ENCODE measurements around the gene PHLDA2.
A peak's percentile ranks its signal among the peaks of the same experiment; 100 is the strongest.

PHLDA2 gene

DNA sequence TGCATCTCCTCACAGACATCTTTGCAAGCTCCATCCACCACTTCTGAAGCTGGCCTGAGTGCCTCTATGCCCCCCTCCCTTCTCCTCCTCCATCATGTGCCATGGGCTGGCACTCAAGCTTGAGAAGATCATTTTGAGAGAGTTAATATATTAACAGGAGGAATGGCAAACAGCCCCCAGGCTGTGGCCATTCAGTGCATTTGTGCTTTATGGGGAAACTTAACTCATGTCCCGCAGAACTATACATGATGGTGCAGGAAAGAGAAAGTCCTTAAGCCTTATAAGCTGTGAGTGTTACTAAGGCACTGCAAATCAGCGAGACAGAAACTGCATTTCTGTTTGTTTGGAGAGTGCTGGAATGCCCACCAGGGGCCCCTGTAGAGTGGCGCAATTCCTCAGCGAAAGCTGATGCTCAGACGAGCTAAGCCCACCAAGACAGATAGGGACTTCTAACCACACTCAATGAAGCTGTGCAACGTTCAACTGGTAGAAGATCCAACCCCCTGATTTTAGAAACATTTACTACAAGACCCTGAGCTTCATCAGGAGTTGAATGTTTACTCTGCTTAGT, 26.8 kb upstream of the PHLDA2 start:
- H3K9ac ChIP-seq (ENCODE audit: low read length) = no peak overlapping the region
- H2AK5ac ChIP-seq (ENCODE audit: low read length, severe bottlenecking) = no peak overlapping the region
- H4K8ac ChIP-seq (ENCODE audit: low read length) = no peak overlapping the region
- peak overlapping the region; percentile 56 for H3K27ac ChIP-seq (ENCODE audit: low read length, poor library complexity, severe bottlenecking)
- H2BK12ac ChIP-seq (ENCODE audit: low read length in 2 of 2) = no peak overlapping the region
- H2BK120ac ChIP-seq (ENCODE audit: low read depth, low read length) = no peak overlapping the region
- H3K23ac ChIP-seq (ENCODE audit: low read length in 2 of 2) = no peak overlapping the region
- H4K91ac ChIP-seq (ENCODE audit: low read length) = no peak overlapping the region
- H3K4ac ChIP-seq (ENCODE audit: low read depth in 1 of 2, low read length in 2 of 2) = no peak overlapping the region
- peak overlapping the region; percentile 13 for H3K4me2 ChIP-seq (ENCODE audit: low read length, poor library complexity, severe bottlenecking)
- no peaks in the 10 kb centered on the region for H3K27me3 ChIP-seq (ENCODE audit: control insufficient read depth in 1 of 2, insufficient read depth in 1 of 2, low read length in 2 of 2)
- peaks cover 29% of the 10 kb centered on the region for H3K4me1 ChIP-seq (ENCODE audit: control insufficient read depth, insufficient read depth, low read depth, low read length)
- 86% methylated on average over 6 of the region's 6 CpGs for WGBS
- H3K79me1 ChIP-seq (replicated peaks; ENCODE audit: low read length, poor library complexity, severe bottlenecking) = peaks cover 19% of the 10 kb centered on the region
- peaks cover 38 to 100% of the 10 kb centered on the region in 2 experiments for H3K36me3 ChIP-seq (ENCODE audit: control insufficient read depth in 1 of 2, insufficient read depth in 2 of 2, low read depth in 1 of 2, low read length in 2 of 2)
- no peak overlapping the region for H3K4me3 ChIP-seq (ENCODE audit: insufficient read depth in 1 of 2, low read depth in 1 of 2, low read length in 2 of 2)
- H3K18ac ChIP-seq (ENCODE audit: low read depth in 1 of 2, low read length in 2 of 2) = no peak overlapping the region
- H3K14ac ChIP-seq (ENCODE audit: low read length in 2 of 2) = no peak overlapping the region
- no peaks in the 10 kb centered on the region for H3K9me3 ChIP-seq (ENCODE audit: control insufficient read depth, low read length)
- H2BK5ac ChIP-seq (ENCODE audit: low read depth, low read length, poor library complexity, severe bottlenecking) = no peak overlapping the region
- no peak for DNase-seq
- H2AFZ ChIP-seq (ENCODE audit: low read depth, low read length) = no peak overlapping the region
- H2BK15ac ChIP-seq (ENCODE audit: low read depth, poor library complexity, severe bottlenecking) = no peak overlapping the region

DNA sequence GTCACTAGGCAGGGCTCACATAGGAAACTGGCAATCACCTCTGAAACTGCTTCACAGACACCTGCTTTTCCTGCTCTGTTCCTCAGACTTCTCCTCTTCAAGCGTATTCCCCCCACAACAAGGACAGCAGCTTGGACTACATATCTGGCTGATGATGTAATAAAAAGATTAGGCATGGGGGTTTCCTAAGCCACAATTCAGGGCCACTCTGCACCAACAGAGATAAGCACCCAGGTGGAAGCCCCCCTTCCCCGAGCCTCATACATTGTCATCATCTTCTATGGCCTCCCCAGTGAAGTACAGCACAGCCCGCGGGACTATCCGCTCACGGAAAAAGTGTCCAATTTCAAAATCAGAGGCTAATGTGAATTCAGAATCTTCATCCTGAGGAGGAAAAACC, 25.0 kb upstream of the PHLDA2 start:
- H3K4me3 ChIP-seq (ENCODE audit: insufficient read depth in 1 of 2, low read depth in 1 of 2, low read length in 2 of 2) = no peak overlapping the region
- no peak overlapping the region for H2BK120ac ChIP-seq (ENCODE audit: low read depth, low read length)
- H3K18ac ChIP-seq (ENCODE audit: low read depth in 1 of 2, low read length in 2 of 2) = no peak overlapping the region
- H3K27ac ChIP-seq (ENCODE audit: low read length, poor library complexity, severe bottlenecking) = peak overlapping the region; percentile 37
- 95% methylated on average over 5 of the region's 6 CpGs for WGBS
- H2BK5ac ChIP-seq (ENCODE audit: low read depth, low read length, poor library complexity, severe bottlenecking) = no peak overlapping the region
- no peak overlapping the region for H4K91ac ChIP-seq (ENCODE audit: low read length)
- H4K8ac ChIP-seq (ENCODE audit: low read length) = no peak overlapping the region
- H2AFZ ChIP-seq (ENCODE audit: low read depth, low read length) = no peak overlapping the region
- H3K4me1 ChIP-seq (ENCODE audit: control insufficient read depth, insufficient read depth, low read depth, low read length) = peaks cover 36% of the 10 kb centered on the region
- no peak overlapping the region for H3K4me2 ChIP-seq (ENCODE audit: low read length, poor library complexity, severe bottlenecking)
- H2BK12ac ChIP-seq (ENCODE audit: low read length in 2 of 2) = no peak overlapping the region
- H2BK15ac ChIP-seq (ENCODE audit: low read depth, poor library complexity, severe bottlenecking) = no peak overlapping the region
- no peak for DNase-seq
- peaks cover 42 to 100% of the 10 kb centered on the region in 2 experiments for H3K36me3 ChIP-seq (ENCODE audit: control insufficient read depth in 1 of 2, insufficient read depth in 2 of 2, low read depth in 1 of 2, low read length in 2 of 2)
- H3K4ac ChIP-seq (ENCODE audit: low read depth in 1 of 2, low read length in 2 of 2) = no peak overlapping the region
- no peak overlapping the region for H2AK5ac ChIP-seq (ENCODE audit: low read length, severe bottlenecking)
- no peak overlapping the region for H3K23ac ChIP-seq (ENCODE audit: low read length in 2 of 2)
- H3K9me3 ChIP-seq (ENCODE audit: control insufficient read depth, low read length) = no peaks in the 10 kb centered on the region
- no peak overlapping the region for H3K14ac ChIP-seq (ENCODE audit: low read length in 2 of 2)
- no peak overlapping the region for H3K9ac ChIP-seq (ENCODE audit: low read length)
- no peaks in the 10 kb centered on the region for H3K27me3 ChIP-seq (ENCODE audit: control insufficient read depth in 1 of 2, insufficient read depth in 1 of 2, low read length in 2 of 2)
- peaks cover 17% of the 10 kb centered on the region for H3K79me1 ChIP-seq (replicated peaks; ENCODE audit: low read length, poor library complexity, severe bottlenecking)

DNA sequence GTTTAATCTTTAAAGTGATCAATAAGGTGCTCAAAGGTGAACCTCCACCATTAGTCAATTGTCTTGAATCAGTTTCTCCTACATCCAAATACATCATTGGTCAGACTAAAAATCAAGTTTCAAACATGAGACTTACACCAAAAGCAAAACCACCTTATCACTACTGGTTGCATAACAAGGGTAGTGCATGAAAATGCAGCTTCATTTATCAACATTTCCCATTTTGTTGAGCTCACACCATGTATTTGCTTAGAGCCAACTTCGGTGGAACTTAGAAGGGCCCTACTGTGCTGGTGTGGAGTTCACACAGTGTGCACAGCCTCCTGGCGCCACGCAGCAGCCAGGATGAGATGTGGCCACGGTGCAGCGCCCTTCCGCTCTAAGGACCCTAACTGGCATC, 23.1 kb upstream of the PHLDA2 start:
- no peak overlapping the region for H2AFZ ChIP-seq (ENCODE audit: low read depth, low read length)
- no peaks in the 10 kb centered on the region for H3K9me3 ChIP-seq (ENCODE audit: control insufficient read depth, low read length)
- no peak overlapping the region for H2BK15ac ChIP-seq (ENCODE audit: low read depth, poor library complexity, severe bottlenecking)
- no peak overlapping the region for H3K14ac ChIP-seq (ENCODE audit: low read length in 2 of 2)
- no peak overlapping the region for H2BK5ac ChIP-seq (ENCODE audit: low read depth, low read length, poor library complexity, severe bottlenecking)
- no peaks in the 10 kb centered on the region for H3K27me3 ChIP-seq (ENCODE audit: control insufficient read depth in 1 of 2, insufficient read depth in 1 of 2, low read length in 2 of 2)
- peak overlapping the region; percentile 7 for H2AK5ac ChIP-seq (ENCODE audit: low read length, severe bottlenecking)
- peak overlapping the region; percentile 5 for H4K91ac ChIP-seq (ENCODE audit: low read length)
- H3K18ac ChIP-seq (ENCODE audit: low read depth in 1 of 2, low read length in 2 of 2) = peak overlapping the region; percentile 0 to 62
- peaks cover 44 to 100% of the 10 kb centered on the region in 2 experiments for H3K36me3 ChIP-seq (ENCODE audit: control insufficient read depth in 1 of 2, insufficient read depth in 2 of 2, low read depth in 1 of 2, low read length in 2 of 2)
- H3K9ac ChIP-seq (ENCODE audit: low read length) = no peak overlapping the region
- WGBS = 89% methylated on average over 6 of the region's 6 CpGs
- no peak overlapping the region for H3K4ac ChIP-seq (ENCODE audit: low read depth in 1 of 2, low read length in 2 of 2)
- peak overlapping the region in 1 of 2 experiments; percentile 0 for H3K23ac ChIP-seq (ENCODE audit: low read length in 2 of 2)
- no peak overlapping the region for H4K8ac ChIP-seq (ENCODE audit: low read length)
- no peak for DNase-seq
- H2BK12ac ChIP-seq (ENCODE audit: low read length in 2 of 2) = peak overlapping the region in 1 of 2 experiments; percentile 64
- no peak overlapping the region for H3K4me2 ChIP-seq (ENCODE audit: low read length, poor library complexity, severe bottlenecking)
- H3K4me3 ChIP-seq (ENCODE audit: insufficient read depth in 1 of 2, low read depth in 1 of 2, low read length in 2 of 2) = no peak overlapping the region
- H2BK120ac ChIP-seq (ENCODE audit: low read depth, low read length) = no peak overlapping the region
- peak overlapping the region; percentile 80 for H3K27ac ChIP-seq (ENCODE audit: low read length, poor library complexity, severe bottlenecking)
- H3K4me1 ChIP-seq (ENCODE audit: control insufficient read depth, insufficient read depth, low read depth, low read length) = peaks cover 38% of the 10 kb centered on the region
- peaks cover 16% of the 10 kb centered on the region for H3K79me1 ChIP-seq (replicated peaks; ENCODE audit: low read length, poor library complexity, severe bottlenecking)

DNA sequence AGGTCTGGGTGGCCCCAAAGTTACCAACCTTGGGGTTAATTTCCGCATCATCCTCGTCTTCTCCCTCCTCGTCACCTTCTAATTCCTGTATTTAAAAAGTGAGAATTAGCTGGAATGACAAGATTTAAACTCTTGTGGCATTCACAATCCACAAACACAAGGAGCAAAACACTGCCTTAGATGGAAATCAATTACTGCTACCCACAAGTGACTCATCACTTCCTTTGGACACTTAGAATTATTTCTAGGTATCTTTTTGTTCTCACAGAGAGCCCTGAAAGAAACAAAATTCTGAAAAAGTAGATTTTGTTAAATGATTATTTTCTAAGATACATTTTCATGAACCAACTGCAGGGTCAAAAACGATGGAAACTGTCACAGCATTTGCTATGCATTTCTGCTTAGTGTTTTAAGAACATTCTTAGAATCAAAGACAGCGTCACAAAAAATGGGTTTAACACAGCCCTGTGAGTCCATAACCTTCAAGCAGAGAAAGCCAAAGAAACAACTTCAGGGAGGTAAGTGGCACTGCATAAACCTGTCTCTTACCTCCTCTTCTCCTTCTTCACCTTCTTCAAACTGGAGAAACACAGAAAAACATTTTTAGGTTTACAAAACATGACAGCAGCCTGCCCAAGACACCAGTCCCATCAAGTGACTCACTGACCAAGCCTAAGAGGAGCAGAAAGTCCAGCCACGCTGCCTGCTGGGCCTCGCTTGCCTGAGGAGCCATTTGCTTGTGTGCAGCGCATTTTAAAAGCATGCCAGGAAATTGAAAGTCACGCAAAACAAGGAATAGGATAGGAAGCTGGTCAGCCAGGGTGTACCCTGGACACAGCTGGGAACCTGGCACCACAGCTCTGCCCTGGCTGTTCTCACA, 22.3 kb upstream of the PHLDA2 start:
- no peak overlapping the region for H2BK12ac ChIP-seq (ENCODE audit: low read length in 2 of 2)
- peak overlapping the region; percentile 4 for H2BK5ac ChIP-seq (ENCODE audit: low read depth, low read length, poor library complexity, severe bottlenecking)
- no peak overlapping the region for H2BK120ac ChIP-seq (ENCODE audit: low read depth, low read length)
- WGBS = 10% methylated on average over 8 of the region's 9 CpGs
- H4K91ac ChIP-seq (ENCODE audit: low read length) = no peak overlapping the region
- H3K4me2 ChIP-seq (ENCODE audit: low read length, poor library complexity, severe bottlenecking) = no peak overlapping the region
- H4K8ac ChIP-seq (ENCODE audit: low read length) = no peak overlapping the region
- peaks cover 49 to 93% of the 10 kb centered on the region in 2 experiments for H3K36me3 ChIP-seq (ENCODE audit: control insufficient read depth in 1 of 2, insufficient read depth in 2 of 2, low read depth in 1 of 2, low read length in 2 of 2)
- no peak overlapping the region for H2AK5ac ChIP-seq (ENCODE audit: low read length, severe bottlenecking)
- peak overlapping the region in 1 of 2 experiments; percentile 40 for H3K4ac ChIP-seq (ENCODE audit: low read depth in 1 of 2, low read length in 2 of 2)
- H3K14ac ChIP-seq (ENCODE audit: low read length in 2 of 2) = no peak overlapping the region
- H3K4me1 ChIP-seq (ENCODE audit: control insufficient read depth, insufficient read depth, low read depth, low read length) = peaks cover 40% of the 10 kb centered on the region
- H3K79me1 ChIP-seq (replicated peaks; ENCODE audit: low read length, poor library complexity, severe bottlenecking) = peaks cover 20% of the 10 kb centered on the region
- no peak overlapping the region for H2BK15ac ChIP-seq (ENCODE audit: low read depth, poor library complexity, severe bottlenecking)
- peak overlapping the region; percentile 80 for H3K27ac ChIP-seq (ENCODE audit: low read length, poor library complexity, severe bottlenecking)
- peak; percentile 93 for DNase-seq
- no peaks in the 10 kb centered on the region for H3K9me3 ChIP-seq (ENCODE audit: control insufficient read depth, low read length)
- H2AFZ ChIP-seq (ENCODE audit: low read depth, low read length) = no peak overlapping the region
- no peak overlapping the region for H3K4me3 ChIP-seq (ENCODE audit: insufficient read depth in 1 of 2, low read depth in 1 of 2, low read length in 2 of 2)
- H3K27me3 ChIP-seq (ENCODE audit: control insufficient read depth in 1 of 2, insufficient read depth in 1 of 2, low read length in 2 of 2) = no peaks in the 10 kb centered on the region
- H3K9ac ChIP-seq (ENCODE audit: low read length) = no peak overlapping the region
- H3K18ac ChIP-seq (ENCODE audit: low read depth in 1 of 2, low read length in 2 of 2) = peak overlapping the region in 1 of 2 experiments; percentile 78
- no peak overlapping the region for H3K23ac ChIP-seq (ENCODE audit: low read length in 2 of 2)
